ES-I3 (cell line): ENCODE measurements around the gene ABHD2.
"Not testable (repeated sequence)": the region's sequence is repeated elsewhere in the genome, so short reads cannot be mapped to it uniquely, and the experiment has no call there.

ENCODE experiments used
- H3K36me3 ChIP-seq: 2 replicates; pipeline ENCODE4 v1.6.1; 2013; ENCODE audit warnings: mild to moderate bottlenecking, low read length, control low read depth, moderate library complexity; ENCODE audit not compliant: insufficient read depth
- H3K4me1 ChIP-seq: 2 replicates; pipeline ENCODE4 v1.6.1; 2013; ENCODE audit warnings: mild to moderate bottlenecking, control low read depth, low read length; ENCODE audit not compliant: insufficient read depth
- H3K9ac ChIP-seq: 2 replicates; pipeline ENCODE4 v1.6.1; 2013; ENCODE audit warnings: low read depth, mild to moderate bottlenecking, low read length, moderate library complexity
- H3K9me3 ChIP-seq: 2 replicates; pipeline ENCODE4 v1.6.1; 2013; ENCODE audit warnings: mild to moderate bottlenecking, low read length, moderate library complexity; ENCODE audit not compliant: control insufficient read depth, insufficient read depth

ABHD2 gene

GRCh38 chr15:89128320-89129122, 40.3 kb downstream of the ABHD2 start:
- Histone ChIP-seq H3K9me3 (no peaks in the 10 kb centered on the region), H3K9ac (no peak overlapping the region), H3K36me3 (no peaks in the 10 kb centered on the region), H3K4me1 (no peaks in the 10 kb centered on the region)

- Histone ChIP-seq H3K36me3 (no peaks in the 10 kb centered on the region), H3K9me3 (no peaks in the 10 kb centered on the region), H3K4me1 (no peaks in the 10 kb centered on the region), H3K9ac (no peak overlapping the region)
These were observed 41.0 kb downstream of the ABHD2 start for GRCh38 chr15:89129123-89129815.

GRCh38 chr15:89129816-89130134, 41.5 kb downstream of the ABHD2 start:
- Histone ChIP-seq H3K36me3 (no peaks in the 10 kb centered on the region), H3K9me3 (no peaks in the 10 kb centered on the region), H3K9ac (no peak overlapping the region), H3K4me1 (no peaks in the 10 kb centered on the region)

DNA sequence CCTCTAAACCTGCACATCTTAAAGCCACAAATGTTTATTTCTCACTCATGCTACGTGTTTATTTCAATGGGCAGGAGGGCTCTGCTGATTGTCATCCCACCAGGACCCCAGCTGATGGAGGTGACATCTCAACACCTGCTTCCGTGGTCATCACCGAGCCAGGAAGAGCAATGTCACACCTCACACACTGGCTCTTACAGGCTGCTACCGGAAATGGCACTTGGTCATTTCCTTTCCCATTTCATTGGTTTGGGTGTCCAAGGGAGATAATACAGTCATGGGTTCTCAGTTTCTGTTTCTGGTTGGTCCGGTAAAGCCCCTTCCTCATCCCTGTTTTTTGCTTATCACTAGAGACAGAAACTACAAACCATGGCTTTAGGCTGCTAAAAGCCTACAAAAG, 41.9 kb downstream of the ABHD2 start:
- Histone ChIP-seq H3K4me1 (no peaks in the 10 kb centered on the region), H3K9ac (no peak overlapping the region), H3K9me3 (no peaks in the 10 kb centered on the region), H3K36me3 (no peaks in the 10 kb centered on the region)

DNA sequence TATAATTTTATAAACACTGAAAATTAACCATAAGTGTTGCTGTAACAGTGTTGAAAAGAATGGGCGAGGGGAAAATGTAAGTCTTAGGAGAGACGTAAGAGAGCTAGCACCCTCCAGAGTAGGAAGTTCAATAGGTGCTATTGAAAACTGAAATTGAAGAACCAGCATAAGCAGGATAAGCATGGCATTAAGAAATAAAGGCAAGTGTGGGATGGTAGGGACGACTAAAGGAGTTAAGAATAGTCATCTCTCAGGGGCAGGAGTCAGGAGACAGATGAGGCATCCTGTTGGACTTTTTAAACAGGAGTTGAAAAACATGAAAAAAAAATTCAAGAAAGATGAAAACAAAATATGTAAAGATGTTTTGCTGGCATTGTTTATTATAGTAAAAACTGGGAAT, 43.5 kb downstream of the ABHD2 start:
- no peaks in the 10 kb centered on the region for H3K36me3 ChIP-seq
- H3K9ac ChIP-seq: no peak overlapping the region
- H3K4me1 ChIP-seq: no peaks in the 10 kb centered on the region
- no peaks in the 10 kb centered on the region for H3K9me3 ChIP-seq

DNA sequence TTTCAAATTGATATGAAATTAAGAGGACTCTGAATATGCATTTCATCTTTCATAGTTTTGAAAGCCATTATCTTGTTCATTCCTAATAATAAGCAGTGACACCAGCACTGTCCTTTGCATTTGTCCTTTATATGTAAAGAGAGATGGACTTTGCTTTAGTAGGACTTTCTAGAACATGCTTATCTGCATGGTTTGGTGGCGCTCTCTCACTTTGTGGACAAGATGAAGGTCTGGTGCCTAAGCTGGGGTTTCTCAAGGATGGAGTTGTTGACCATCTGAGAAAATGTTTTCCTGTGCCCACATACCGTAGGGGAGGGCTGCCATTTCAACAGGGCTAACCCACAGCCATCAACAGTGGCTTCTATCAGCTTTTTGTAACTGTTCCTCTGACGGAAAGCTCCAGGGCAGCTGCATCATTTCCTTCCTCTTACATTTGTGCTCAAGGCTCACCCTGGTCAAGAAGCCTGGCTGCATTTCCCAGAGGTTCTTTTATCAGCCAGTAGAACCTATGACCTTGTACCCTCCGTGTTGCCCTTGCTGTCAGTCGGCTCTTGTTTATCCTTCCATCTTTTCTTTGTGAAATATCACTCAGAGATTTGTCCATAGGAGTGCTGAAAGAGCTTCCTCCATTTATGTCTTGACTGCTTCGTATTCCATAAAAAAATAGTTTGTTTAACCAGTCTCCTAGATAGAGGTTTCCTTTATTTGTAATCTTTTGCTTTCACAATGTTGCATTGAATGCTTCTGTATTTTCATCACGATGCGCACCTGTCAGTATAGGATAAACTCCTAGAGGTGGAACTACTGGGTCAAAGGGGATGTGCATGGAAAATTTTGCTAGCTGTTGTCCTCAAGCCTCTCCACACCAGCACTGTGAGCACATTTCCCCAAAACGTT, 44.6 kb downstream of the ABHD2 start:
- no peaks in the 10 kb centered on the region for H3K4me1 ChIP-seq
- H3K9ac ChIP-seq: no peak overlapping the region
- H3K9me3 ChIP-seq: no peaks in the 10 kb centered on the region
- no peaks in the 10 kb centered on the region for H3K36me3 ChIP-seq

GRCh38 chr15:89135387-89136077, 47.3 kb downstream of the ABHD2 start:
- H3K36me3 ChIP-seq, H3K9me3 ChIP-seq, H3K9ac ChIP-seq, H3K4me1 ChIP-seq: not testable (repeated sequence)

DNA sequence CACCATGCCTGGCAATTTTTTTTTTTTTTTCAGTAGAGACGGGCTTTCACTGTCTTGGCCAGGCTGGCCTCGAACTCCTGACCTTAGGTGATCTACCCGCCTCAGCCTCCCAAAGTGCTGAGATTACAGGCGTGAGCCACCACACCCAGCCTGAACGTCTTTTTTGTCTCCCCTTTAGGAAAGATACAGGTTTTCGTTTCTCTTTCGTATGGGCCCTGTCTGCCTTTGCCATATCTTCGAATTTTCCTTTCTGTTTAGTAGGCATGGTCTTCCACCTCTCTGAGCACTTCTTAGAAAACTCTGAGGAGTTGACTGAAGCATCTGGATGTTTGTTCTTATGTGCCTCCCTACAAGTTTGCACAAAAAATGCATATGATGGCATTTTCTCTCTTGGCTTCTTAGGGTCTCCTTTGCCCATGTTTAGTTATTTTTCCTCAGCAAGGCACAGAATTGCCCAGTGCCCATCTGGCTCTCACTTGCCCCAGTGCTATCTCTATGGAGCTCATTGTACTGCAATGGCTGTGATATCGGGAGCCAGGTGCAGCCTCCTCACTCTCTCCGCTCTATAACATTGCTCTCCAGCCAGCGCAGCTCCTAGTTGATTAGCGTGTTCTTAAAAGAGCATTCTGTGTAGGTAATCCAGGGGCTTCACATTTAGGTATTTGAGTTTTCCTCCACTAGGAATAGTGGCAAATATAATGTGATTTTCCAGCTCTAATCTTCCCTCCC, 48.0 kb downstream of the ABHD2 start:
- H3K9ac ChIP-seq: no peak overlapping the region
- no peaks in the 10 kb centered on the region for H3K9me3 ChIP-seq
- no peaks in the 10 kb centered on the region for H3K36me3 ChIP-seq
- H3K4me1 ChIP-seq: peaks cover 5% of the 10 kb centered on the region; the same call in 1 of the 2 replicates

GRCh38 chr15:89136818-89137772, 48.8 kb downstream of the ABHD2 start:
- no peaks in the 10 kb centered on the region for H3K9me3 ChIP-seq
- H3K9ac ChIP-seq: no peak overlapping the region
- H3K4me1 ChIP-seq: peaks cover 5% of the 10 kb centered on the region; the same call in 1 of the 2 replicates
- no peaks in the 10 kb centered on the region for H3K36me3 ChIP-seq

- H3K36me3 ChIP-seq: no peaks in the 10 kb centered on the region
- peaks cover 5% of the 10 kb centered on the region; the same call in 1 of the 2 replicates for H3K4me1 ChIP-seq
- H3K9ac ChIP-seq: no peak overlapping the region
- H3K9me3 ChIP-seq: no peaks in the 10 kb centered on the region
These were observed 49.7 kb downstream of the ABHD2 start for GRCh38 chr15:89137926-89138325.

- H3K4me1 ChIP-seq: peaks cover 5% of the 10 kb centered on the region; the same call in 1 of the 2 replicates
- H3K9ac ChIP-seq: no peak overlapping the region
- H3K9me3 ChIP-seq: no peaks in the 10 kb centered on the region
- H3K36me3 ChIP-seq: no peaks in the 10 kb centered on the region
These were observed 50.9 kb downstream of the ABHD2 start for GRCh38 chr15:89138999-89139612.

DNA sequence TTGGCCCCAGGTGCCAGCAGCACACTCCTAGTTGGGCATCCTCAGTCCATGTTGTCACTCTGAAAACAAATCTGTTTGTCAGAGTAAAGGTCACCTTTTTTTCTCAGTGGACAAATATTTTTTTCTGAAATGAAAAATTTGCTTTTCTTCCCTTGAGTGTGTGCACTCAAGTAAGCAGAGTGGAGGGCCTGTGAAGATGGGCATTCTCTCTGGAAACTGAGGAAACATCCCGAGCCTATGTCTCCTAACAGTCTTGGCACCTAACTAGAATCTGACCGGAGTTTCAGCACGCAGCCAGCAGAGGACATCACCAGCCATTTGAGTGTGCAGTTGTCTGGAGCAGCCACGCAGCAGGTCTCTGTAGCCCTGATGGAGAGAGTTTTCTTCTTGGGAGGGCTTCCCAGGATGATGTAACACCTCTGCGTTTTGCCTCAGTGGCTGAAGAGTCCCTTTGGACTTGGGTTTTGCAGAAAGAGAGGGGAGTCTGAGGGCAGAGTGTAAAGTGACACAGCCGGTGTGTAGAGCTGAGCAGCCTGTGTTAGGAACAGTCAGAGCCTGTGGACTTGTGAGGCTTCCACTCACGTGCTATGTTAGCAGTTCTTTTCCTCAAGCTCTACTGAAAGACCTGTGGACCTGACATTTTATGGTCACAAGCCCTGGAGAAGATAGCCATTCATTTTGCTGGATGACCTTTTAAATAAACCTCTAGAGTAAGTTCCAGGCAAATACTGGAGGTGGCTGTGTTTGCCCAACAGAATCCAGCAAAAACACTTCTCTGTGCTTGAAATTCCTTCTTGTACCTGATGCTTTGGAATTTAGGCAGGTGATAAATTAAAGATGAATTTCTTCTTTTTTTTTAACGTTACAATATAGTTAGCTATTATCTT, 51.6 kb downstream of the ABHD2 start:
- Histone ChIP-seq H3K4me1 (peaks cover 5% of the 10 kb centered on the region; the same call in 1 of the 2 replicates), H3K9me3 (no peaks in the 10 kb centered on the region), H3K36me3 (no peaks in the 10 kb centered on the region), H3K9ac (no peak overlapping the region; the same call in 1 of the 2 replicates)
